NB4 (cell line): ENCODE data around the gene UHRF1.

Experiments
- DNase-seq: peaks from one replicate; pipeline ENCODE4 v3.0.0; 2010; ENCODE audit warnings: low read depth
- H3K4me3 ChIP-seq: one replicate; pipeline ENCODE4 v1.5.1; 2011; ENCODE audit warnings: mild to moderate bottlenecking, low read depth, low read length, moderate library complexity
- MYC ChIP-seq: IDR thresholded peaks from 2 replicates; pipeline ENCODE4 v1.6.1; 2011; ENCODE audit warnings: low read depth, low read length
- POLR2A ChIP-seq: IDR thresholded peaks from 2 replicates; pipeline ENCODE4 v1.6.1; 2011; ENCODE audit warnings: mild to moderate bottlenecking; ENCODE audit not compliant: insufficient read length; ENCODE audit errors: extremely low read depth
- TF ChIP-seq, protein P1 (sequence below): IDR thresholded peaks from one replicate; pipeline ENCODE4 v1.5.1; 2012; ENCODE audit warnings: low read depth, low read length
- TF ChIP-seq, protein P2 (sequence below): IDR thresholded peaks from 2 replicates; pipeline ENCODE4 v1.6.1; 2011; ENCODE audit warnings: low read depth, low read length

Gene UHRF1

DNA sequence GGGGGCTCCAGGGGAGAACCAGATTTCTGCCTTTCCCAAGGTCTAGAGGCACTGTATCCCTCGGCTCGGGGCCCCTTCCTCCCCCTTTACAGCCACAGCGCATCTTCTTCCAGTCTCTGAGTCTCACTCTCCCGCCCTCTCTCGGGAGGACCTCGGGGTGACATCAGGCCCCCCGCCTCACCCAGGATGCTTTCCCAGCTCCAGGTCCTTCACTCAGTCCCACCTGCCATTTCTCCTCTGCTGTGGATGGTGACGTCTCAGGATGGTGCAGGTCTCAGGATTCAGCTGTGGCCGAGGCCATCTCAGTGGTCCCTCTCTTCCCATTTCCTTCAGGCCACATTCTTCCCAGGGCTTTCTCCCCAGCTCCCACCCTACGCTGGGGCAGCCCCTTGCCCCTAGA, 46.0 kb downstream of the UHRF1 start:
- no peak overlapping the region for H3K4me3 ChIP-seq
- DNase-seq, result no peak
- TF ChIP-seq POLR2A (no peak), MYC (no peak)
- TF ChIP-seq, protein P1, sequence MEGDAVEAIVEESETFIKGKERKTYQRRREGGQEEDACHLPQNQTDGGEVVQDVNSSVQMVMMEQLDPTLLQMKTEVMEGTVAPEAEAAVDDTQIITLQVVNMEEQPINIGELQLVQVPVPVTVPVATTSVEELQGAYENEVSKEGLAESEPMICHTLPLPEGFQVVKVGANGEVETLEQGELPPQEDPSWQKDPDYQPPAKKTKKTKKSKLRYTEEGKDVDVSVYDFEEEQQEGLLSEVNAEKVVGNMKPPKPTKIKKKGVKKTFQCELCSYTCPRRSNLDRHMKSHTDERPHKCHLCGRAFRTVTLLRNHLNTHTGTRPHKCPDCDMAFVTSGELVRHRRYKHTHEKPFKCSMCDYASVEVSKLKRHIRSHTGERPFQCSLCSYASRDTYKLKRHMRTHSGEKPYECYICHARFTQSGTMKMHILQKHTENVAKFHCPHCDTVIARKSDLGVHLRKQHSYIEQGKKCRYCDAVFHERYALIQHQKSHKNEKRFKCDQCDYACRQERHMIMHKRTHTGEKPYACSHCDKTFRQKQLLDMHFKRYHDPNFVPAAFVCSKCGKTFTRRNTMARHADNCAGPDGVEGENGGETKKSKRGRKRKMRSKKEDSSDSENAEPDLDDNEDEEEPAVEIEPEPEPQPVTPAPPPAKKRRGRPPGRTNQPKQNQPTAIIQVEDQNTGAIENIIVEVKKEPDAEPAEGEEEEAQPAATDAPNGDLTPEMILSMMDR, result no peak
- TF ChIP-seq, protein P2, sequence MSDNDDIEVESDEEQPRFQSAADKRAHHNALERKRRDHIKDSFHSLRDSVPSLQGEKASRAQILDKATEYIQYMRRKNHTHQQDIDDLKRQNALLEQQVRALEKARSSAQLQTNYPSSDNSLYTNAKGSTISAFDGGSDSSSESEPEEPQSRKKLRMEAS, result no peak

DNA sequence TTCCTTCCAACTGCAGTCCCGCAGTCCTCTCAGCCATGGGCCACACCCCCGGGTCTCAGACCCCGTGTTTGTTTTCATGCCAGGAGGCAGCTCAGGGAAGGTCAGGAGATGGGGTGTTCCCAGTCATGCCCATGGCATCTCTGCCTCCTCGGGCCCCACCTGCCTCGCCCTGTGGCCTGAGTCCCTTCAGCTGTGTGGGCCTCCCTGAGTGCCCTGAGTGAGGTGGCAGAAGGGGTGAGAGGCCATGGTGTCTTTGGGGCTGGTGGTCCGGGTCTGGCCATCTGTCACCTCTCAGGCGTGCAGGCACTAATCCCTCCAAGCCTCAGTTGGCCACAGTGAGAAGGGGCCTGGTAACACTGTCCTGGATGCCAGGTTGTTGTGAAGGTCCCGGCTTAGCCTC, 48.7 kb downstream of the UHRF1 start:
- TF ChIP-seq, protein P1, result no peak
- TF ChIP-seq POLR2A (no peak), MYC (no peak)
- TF ChIP-seq, protein P2, result no peak
- no peak for DNase-seq
- no peak overlapping the region for H3K4me3 ChIP-seq

DNA sequence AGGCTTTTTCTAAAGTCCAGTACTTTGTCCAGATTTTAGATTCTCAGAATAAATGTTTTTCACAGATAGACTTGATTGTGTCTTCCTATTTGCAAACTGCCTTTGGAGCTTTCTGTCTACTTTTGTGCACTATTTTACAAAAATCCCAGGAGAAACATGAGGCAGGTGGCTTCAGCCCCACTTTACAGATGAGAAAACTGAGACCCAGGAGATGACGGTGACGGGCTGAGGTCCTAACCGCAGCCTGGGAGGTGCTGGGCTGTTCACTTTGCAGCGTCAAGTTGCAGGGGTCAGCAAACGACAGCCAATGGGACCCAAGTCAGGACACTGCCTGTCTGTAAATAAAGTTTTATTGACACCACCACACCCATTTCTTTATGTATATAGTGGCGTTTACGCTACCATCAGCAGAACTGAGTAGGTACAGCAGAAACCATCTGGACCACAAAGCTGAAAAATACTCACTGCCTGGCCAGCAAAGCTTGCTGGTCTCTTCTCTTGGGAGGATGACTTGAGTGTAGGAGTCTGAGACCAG, 52.9 kb downstream of the UHRF1 start:
- no peak for DNase-seq
- TF ChIP-seq MYC (no peak), POLR2A (no peak)
- TF ChIP-seq, protein P2, result no peak
- TF ChIP-seq, protein P1, result no peak
- H3K4me3 ChIP-seq, result no peak overlapping the region

DNA sequence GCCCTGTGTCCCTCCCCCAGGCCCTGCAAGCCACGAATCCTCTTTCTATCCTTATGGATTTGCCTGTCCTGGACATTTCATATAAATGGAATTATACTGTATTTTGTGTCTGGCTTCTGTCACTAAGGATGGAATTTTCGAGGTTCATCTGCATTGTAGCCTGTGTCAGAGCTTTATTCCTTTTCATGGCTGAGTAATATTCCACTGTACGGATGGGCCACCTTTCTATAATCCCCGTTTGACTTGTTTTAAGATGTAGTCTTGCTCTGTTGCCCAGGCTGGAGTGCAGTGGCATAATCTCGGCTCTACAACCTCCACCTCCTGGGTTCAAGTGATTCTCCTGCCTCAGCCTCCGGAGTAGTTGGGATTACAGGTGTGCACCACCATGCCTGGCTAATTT, 55.8 kb downstream of the UHRF1 start:
- no peak for TF ChIP-seq MYC
- no peak for TF ChIP-seq POLR2A
- TF ChIP-seq, protein P1, result no peak
- TF ChIP-seq, protein P2, result no peak
- no peak for DNase-seq
- H3K4me3 ChIP-seq, result no peak overlapping the region

DNA sequence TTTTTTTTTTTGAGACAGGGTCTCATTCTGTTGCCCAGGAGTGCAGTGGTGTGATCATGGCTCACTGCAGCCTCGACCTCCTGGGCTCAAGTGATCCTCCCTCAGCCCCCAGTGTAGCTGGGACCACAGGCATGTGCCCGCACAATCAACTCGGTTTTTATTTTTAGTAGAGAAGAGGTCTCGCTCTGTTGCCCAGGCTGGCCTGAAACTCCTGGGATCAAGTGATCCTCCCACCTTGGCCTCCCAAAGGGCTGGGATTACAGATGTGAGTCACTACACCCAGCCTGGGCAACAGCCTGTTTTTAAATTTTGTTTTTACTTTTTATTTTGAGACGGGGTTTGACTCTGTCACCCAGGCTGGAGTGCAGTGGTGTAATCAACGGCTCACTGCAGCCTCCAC, 57.3 kb downstream of the UHRF1 start:
- H3K4me3 ChIP-seq, result no peak overlapping the region
- no peak for DNase-seq
- TF ChIP-seq, protein P1, result no peak
- TF ChIP-seq, protein P2, result no peak
- no peak for TF ChIP-seq POLR2A
